HG03108 (cell line): ENCODE data around the gene VPS13A.
A peak's percentile ranks its signal among the peaks of the same experiment; 100 is the strongest.

Source experiments
- ATAC-seq: cut with Tn5 transposase; IDR thresholded peaks from one replicate; pipeline ENCODE4 v1.9.1; 2021; ENCODE audit warnings: moderate library complexity; ENCODE audit not compliant: unreplicated experiment

VPS13A gene

DNA sequence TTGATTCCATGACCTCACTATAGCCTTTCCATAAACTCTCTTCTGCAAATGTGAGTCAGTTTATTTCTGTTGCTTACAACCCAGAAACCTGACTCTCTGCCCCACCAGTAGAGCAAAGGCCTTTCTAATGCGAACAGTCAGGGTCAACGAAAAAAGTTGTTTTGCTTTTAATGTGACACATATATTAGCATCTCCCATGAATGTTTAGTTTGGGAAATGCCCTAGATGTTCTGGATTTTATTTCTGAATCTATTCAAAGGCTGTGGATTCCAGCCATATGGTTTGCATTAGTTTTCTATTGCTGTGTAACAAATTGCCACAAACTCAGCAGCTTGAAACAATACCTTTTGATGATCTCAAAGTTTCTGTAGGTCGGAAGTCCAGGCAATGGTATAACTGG, 277.3 kb downstream of the VPS13A start:
- no peak for ATAC-seq

DNA sequence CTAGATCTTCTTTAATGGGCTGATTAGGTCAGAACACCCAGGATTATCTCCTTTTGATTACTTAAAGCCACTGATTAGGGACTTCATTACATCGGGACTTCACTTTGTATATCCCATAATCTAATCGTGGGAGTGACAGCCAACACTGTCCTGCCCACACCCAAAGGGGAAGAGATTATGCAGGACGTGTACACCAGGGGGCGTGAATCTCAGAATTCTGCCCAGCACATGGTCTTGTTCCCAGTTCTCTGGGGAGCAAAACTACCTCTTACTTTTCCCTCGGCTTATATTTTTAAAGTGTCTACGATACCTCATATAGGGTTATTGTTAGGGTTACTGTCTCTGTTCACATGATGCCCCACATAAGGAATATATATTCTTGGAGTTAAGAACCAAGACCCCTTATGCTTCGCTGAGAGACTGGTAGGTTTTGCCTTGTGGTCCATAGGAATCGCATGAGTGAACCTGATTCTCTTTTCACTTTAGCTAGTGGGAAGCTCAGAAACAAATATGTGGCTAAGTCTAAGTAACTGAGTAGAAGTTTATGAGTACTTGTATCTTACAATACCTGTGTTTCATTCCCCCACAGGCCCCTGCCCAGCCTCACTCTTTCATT, 278.1 kb downstream of the VPS13A start:
- ATAC-seq = no peak

DNA sequence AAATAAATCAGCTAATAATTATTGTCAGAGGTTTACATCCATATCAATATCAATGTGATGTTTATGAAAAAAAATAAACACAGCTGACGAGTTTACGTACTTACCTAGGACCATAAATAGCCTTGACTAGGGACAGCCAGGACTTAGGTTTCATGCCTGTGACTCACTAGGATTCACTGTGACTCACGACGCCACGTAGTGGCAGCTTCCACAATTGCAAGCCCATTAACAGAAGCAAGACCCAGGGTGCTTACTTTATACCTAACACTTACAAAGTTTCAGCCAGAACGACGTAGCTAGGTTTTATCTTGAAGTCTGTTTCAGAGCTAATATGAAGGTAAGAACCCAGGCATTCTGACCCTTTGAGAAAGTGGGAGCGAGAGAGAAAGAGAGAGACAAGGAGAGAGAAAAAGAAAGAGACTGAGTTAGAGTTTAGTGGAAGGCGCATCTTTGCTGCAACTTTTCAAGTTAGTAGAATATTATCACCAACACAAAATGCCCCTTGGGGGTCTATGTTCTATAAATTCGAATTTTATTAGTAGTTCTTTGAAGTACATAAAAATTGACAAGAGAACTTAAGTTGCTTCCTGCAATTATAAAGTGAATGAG, 279.6 kb downstream of the VPS13A start:
- ATAC-seq = no peak

DNA sequence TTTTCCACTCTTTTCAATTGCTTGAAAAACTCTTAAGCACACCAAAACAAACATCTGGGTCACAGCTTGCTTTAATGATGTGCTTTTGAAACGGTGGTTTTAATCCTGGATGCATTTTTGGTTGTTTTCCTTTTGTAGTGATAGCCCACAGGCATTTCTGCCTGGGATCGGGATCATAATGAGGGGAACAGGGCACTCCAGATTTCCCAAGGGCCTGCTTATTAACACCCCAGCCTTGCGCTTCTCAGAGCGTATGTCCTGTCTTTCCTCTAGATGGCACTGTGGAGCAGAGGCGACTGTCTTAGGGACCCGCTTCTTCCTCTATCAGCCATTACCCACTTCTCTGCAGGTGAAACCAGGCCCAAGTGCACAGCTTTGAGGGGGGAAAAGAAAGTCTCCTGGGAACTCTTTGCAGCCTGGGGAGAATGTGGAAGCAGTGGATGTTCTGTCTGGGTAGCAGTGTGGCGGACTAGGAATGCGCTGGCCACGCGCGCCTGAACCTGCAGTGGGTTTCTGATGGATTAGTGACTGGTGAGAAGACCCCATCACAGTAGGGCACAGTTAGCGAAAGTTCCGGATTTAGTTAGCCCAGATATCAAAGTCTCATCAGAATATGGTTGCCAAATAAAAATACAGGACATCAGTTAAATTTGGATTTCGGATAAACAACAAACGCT, 280.7 kb downstream of the VPS13A start:
- ATAC-seq = peak; percentile 74

DNA sequence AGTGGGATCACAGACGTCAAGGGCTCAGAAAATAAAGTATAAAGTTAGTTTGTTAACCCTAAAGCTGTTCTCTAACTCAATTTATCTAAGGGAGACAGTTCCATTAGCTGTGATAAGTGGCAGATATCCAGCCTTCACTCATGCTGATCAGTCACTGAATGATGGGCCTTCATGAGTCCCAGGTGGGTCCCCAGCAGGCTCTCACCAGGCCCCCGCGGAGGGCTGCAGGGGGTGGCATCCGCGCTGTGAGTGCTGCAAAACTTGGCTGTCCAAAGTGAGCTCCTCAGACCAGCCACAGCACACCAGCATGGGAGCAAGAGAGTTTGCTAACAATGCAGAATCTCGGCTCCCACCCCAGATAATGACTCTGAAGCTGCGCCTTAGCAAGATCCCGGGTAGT, 283.6 kb downstream of the VPS13A start:
- ATAC-seq = no peak

DNA sequence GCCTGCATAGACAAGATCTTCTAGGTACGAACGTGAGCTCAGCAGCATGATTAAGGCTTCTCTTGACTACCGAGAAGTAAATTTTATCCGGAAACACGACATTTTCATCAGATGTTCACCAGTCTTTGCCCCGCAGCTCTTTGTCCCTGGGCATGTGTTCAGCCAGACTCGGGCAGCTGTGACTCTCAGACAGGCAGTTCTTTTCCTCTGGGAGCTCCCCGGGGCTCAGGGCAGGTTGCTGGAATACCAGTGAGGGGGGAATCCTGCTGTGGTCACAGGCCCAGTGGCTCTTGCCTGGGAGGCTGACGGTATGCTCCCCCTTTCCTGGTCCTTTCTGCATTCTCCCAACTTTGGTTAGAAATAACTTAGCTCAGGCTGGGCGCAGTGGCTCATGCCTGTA, 284.7 kb downstream of the VPS13A start:
- no peak for ATAC-seq

DNA sequence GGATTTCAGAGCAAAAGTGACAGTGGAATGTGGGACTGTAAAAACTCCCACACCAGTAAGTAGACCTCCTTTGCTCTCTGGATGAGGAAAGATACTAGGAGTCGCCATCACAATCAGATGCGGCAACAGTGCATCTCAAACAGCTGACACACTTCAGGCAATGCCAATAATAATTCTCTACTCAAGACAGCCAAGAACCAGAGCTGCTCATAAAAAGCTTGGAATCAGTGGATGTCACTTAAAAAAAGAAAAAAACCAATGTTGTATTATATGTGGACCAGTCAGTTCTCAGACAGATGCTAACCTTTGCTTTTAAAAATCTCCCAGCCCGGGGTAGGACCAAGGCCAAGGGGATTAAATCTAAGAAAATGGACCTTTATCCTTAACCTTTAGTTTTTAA, 285.8 kb downstream of the VPS13A start:
- ATAC-seq = no peak

DNA sequence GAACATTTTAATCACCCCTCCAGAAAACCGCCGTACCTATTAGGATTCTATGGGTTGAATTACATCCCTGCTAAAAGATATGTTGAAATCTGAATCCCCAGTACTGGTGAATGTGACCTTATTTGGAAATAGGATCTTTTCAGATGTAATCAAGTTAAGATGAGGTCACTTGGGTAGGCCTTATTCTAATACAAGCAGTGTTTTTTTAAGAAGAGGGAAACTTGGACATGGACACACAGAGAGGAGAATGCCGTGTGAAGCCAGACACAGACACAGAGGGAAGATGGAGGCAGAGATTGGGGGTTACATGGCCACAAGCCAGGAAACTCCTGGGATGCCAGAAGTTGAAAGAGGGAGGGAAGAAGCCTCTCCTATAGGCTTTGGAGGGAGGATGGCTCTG, 287.3 kb downstream of the VPS13A start:
- ATAC-seq = no peak

DNA sequence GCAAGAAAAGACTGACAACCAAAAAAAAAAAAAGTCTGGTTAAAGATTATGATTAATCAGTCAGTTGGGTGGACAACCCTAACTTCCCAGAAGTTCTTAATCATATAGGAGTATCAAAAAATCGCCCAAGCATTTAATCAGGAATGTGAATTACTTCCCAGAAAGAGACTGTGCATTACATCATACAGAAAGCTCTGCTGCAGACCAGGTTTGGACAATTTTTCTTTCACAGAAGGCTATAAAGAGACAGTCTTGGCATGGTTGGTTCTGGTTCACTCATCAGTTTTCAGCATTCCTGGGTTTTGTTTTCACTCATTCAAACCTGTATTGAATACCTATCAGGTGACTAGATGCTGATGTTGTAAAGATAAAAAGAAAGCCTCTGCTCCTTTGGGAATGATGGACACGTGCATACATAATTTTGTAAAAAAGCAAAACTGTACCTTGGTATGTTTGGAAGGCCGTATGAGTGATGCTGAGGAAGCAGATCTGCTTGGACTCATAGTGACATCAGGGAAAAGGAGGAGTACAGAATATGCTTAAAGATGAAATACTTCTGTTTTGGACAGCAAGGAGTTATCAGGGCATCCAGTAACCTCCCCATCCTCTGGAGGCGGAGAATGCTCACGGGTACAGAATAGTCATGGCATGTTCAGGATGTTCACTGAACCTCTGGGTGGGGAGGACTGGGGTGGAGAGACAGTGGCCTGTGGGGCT, 292.3 kb downstream of the VPS13A start:
- no peak for ATAC-seq
